Measurements from ENCODE around the gene ZNF287. TPM values are rescaled to one million over a fixed set of nuclear protein-coding genes. Genes with fewer than 3 reads are reported as not detected.
"Not testable (repeated sequence)": the region's sequence is repeated elsewhere in the genome, so short reads cannot be mapped to it uniquely, and the experiment has no call there.

ZNF287 gene
- 1.8 and 1.9 TPM in 2 replicates for total RNA-seq

DNA sequence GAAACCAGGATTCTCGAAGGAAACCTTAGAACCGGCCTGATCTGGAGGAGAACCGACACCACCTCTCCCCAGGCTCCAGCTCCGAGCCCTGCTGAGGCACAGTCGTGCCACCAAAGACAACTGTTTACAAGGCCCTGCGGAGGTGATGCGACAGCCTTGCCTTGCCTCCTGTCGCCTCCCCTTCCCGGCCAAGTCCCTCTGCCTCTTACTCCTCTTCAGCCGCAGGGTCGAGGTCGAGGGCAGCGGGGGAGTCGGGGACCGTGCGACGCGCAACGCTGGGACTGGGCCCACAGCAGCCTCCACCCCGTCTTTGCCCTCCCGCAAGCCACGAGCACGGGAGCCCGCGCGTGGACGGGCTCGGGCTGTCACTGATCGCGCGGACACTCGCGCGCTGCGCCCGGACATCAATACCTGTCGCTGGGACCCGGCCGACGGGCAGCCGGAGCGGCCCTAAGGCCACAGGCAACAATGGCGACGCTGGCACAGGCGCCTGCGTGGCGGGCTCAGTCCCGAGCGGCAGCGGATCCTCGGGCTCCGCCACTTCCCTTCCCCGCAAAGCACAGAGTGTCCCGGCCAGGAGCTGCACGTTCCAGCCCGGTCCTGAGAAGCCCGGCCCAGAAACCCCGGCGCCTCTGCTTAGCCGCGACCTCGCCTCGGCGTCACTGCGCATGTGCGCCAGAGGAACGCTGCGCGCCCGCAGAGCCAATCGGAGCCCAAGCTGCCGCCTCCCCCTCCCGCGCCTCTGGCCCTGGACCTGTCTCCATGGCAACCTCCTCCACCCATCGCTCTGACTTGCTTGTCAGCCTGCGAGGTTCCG lies at the start of gene ZNF287:
Gene ZNF287 (minus strand): TSS at position 664 of the 817 bp plus-strand sequence. CDS start 1,473 bp downstream, outside the sequence.
- peak; percentile 90 for DNase-seq

DNA sequence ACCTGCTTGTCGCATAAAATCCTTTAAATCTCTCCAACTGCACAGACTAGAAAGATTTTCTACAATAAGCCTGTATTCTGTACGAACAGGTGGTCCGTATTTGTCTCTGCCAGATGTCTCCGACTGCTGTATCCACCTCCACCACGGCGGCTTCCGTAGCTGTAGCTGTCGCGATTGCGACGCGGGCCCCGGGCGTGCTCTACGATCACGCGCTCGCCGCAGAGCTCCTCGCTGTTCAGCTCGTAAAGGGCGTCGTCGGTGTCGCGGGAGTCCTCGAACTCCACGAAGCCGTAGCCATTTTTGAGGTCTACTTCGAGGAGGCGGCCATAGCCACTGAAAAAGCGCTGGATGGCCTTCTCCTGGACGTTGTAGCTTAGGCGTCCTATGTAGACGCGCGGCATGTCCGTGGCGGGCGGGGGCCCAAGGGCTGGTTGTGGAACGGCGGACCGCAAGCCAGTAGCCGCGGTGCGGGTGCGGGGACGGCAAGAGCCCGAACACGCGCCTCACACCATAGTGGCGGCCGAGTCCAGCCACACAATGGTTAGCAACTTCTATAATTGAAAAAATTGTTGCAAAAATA lies 48.6 kb upstream of the ZNF287 start:
- DNase-seq: no peak

DNA sequence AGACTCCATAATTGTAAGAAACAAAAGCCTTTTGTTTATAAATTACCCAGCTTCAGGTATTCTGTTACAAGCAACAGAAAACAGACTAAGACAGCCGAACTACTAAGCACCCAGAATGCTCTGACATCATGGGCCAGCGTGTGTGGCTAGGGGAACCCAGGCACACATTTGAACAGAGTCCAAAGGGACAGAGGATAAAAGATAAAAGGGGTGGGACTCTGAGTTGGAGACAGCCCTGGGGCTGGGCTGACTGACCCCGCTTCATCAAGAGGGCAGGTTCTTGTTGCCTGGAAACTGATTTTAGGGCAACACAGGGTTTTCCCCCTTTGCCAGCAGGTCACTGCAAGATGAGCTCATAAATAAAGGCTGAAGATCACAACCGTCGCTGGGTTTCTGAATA lies 30.5 kb upstream of the ZNF287 start:
- DNase-seq: no peak

DNA sequence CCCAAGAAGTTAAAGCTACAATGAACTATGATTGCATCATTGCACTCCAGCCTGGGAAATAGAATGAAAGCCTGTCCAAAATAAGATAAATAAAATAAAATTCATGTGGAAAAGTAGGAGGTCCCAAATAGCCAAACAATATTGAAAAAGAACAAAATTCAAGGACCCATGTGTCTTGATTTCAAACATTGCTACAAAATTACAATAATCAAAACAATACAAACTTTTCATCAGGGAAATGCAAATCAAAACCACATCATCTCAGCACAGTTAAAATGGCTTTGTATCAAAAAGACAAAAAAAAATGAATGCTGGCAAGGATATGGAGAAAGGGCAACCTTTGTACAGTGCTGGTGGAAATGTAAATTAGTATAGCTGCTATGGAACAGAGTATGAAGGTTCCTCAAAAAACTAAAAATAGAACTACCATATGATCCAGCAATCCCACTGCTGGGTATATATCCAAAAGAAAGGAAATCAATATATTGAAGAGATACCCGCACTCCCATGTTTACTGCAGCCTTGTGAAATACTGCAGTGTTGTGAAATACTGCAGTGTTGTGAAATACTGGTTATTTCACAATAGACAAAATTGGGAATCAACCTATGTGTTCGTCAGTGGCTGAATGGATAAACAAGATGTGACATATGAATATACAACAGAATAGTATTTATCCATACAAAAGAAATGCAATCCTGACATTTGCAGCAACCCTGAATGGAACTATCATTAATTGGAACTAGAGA lies 24.5 kb upstream of the ZNF287 start:
- DNase-seq: no peak

DNA sequence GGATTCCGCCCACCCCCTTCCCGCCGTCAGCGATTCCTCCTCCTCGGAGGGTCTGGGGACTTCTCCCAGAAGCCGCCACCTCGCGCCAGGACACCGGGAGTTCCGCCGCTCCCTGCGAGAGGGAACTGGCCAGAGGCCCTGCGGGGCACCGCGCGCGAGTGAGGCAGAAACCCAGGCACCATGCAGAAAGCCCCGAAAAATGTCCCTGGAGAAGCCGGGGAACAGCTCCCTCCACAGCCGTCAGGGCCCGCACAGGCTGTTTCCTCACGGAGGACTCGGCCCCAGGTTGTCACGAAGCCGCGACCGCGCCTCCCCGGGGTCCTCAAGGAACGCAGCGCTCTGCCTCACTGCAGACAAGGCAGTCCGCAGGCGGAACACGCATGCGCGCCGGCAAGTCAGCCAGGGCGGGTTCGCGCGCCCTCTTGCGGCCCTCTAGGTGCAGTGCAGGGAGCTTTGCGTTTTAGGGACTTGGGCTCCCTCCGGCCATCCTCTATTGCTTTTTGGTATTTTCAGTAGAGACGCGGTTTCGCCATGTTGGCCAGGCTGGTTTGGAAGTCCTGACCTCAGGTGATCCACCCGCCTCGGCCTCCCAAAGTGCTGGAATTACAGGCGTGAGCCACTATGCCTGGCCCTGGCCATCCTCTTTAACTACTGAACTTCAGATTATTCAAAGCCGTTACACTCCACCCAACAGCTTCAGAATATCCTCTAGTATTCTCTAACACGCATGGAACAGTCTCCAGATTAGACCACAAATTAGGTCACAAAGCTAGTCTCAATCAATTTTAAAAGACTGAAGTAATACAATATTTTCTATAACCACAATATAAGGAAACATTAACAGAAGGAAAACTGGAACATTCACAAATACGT lies 20.3 kb upstream of the ZNF287 start:
- DNase-seq: peak; percentile 87

DNA sequence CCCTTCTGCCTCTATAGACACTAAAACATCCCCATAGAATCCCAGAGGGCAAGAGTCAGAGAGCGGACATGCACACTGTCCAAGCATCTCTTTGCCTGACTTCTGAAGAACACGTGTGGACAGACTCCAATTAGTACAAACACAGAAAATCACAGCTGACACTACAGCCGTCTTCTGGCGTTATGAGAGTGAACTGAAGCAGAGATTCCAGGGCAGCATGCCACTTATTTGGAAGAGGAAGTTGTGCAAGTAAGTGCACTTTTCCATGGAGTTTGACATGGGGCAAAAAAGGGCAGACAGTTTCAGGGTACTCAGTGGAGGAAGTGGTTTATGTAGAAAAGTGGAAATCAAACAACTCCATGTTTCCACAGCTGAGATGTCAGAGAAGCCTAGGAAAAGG lies 16.8 kb upstream of the ZNF287 start:
- no peak for DNase-seq

DNA sequence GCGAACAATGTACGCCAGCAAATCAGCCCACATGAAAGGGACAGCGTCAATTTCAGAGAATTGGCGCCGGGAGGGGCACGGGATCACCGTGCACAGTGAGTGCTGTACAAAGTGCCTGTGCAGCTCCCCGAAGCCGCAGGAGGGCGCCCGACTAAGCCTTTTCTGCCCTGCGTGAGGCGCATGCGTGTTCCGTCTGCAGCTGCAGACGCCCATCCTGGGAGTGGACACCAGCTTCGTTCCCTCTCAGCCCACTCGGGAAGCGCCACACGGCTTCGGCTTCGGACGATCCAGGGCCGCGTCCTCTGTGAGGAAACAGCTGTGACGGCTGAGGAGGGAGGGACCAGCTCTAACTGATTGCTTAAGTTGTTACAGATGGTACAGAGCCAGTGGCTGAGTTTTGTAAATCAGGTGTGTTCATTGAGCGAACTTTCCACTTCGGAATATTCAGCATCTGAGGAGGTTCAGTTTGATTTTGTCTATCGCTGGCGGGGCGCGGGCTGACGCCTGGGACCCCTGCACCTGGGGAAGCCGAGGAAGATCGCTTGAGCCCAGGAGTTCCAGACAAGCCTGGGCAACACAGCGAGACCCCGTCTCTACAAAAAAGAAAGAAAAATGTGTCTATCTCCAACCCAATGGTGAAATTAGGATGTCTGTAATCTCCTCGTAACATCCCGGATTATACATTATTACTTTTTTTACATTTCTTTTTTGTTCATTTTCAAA lies 15.4 kb upstream of the ZNF287 start:
- DNase-seq: peak; percentile 92

DNA sequence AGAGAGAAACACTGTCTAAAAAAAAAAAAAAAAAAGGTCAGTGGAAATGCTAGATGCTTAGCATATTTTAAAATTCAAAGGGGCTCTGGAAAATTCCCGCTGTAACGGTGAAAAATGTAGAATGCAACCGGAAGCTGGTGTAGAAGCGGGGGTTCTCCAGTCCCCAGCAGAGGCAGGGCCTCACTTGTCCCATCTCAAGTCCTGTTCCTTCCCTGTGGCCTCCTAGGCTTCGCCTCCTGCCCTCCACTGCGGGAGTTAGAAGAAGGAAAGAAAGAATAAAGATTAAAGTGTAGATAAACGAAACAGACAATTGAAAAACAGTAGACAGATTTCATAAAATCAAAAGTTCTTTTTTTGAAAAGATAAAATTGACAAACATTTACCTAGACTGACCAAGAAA lies 14.8 kb upstream of the ZNF287 start:
- DNase-seq: no peak

DNA sequence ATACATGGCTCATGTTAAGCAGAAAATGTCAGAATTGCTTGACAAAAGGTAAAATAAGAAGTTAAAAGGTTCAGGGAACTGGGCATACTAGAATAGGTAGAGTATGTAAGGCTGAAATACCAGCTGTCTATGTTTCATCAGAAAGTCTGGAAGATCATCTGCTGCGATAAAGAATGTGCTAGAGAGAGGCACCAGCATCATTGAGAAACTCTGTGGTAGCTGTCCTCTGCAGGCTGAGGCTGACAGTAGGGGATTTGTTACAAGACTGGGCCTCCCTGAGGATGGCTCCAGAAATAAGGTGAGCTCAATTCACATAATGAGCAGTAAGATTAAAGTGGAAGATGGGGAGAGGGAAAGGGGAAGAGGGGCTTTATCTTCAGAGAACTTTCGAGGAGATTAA lies 4.5 kb upstream of the ZNF287 start:
- DNase-seq: no peak

DNA sequence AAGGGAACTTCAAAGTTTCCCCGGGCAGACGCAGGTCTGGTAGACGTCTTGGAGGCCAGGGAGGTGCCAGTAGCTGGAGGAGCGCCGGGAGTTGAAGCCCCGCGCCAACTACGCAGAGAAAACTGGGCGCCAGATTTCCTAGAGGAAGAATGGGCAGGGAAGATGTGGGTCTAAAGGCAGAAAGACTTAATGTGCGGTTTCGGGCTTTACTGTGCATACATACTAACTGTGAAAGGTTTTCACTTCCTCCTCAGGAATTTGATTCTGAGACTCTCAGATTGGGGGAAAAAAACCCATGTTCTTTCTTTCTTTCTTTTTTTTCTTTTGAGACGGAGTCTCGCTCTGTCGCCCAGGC lies 331 bp upstream of the ZNF287 start:
- DNase-seq: no peak

DNA sequence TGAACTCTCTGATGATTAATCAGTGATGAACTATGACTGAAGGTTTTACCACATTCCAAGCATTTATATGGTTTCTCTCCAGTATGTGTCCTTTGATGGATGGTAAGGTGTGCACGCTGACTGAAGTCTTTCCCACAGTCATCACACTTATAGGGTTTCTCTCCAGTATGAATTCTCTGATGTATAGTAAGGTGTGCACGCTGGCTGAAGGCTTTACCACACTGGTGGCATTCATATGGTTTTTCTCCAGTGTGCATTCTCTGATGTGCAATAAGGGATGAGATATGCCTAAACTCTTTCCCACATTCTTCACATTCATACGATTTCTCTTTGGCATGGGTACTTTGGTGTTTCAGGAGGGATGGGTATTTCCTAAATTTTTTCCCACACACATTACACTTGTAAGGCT lies 16.4 kb downstream of the ZNF287 start:
- DNase-seq: no peak

DNA sequence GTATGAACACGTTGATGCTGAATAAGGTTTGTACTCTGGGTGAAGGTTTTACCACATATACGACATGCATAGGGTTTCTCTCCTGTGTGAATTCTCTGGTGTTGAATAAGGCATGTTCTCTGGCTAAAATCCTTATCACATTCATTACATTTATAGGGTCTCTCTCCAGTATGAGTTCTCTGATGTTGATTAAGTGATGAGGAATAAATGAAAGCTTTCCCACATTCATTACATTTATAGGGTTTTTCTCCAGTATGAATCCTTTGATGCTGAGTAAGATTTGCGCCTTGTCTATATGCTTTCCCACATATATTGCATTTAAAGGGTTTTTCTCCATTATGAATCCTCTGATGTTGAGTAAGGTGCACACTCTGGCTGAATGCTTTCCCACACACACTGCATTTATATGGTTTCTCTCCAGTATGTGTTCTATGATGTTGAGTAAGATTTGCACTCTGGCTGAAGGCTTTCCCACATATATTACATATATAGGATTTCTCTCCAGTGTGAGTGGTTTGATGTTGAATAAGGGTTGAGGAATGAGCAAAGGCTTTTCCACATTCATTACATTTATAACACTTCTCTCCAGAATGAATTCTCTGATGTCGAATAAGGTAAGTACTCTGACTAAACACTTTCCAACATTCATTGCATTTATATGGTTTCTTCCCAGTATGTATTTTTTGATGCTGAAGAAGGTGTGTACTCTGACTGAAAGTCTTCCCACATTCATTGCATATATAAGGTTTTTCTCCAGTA lies 16.9 kb downstream of the ZNF287 start:
- no peak for DNase-seq

DNA sequence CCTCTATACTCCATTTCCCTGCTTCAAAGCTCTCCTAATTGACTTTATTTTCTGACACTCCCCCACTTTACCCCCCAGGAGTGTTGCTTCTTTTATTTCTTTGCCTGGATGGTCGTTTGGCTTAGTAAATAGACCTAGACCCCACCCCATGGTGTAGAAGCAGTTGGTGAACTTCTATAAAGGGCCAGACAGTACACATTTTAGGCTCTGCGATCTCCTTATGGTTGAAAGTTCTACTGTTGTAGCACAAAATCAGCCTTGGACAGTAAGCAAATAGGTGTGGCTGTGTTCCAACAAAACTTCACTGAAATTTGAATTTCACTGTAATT lies 31.9 kb downstream of the ZNF287 start:
- DNase-seq: no peak

DNA sequence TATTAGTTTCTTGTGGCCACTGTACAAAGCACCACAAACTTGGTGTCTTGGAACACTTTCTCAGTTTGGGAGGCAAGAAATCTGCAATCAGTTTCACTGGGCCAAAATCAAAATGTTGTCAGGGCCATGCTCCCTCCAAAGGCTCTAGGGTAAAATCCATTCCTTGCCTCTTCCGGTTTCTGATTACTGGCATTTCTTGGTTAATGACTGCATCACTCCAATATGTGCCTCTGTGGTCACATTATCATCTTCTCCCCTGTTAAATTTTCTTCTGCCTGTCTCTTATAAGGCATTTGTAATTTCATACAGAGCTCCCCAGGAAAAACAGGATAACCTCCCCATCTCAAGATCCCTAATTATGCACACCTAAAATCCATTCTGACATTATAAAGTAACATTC lies 34.8 kb downstream of the ZNF287 start:
- DNase-seq: no peak

DNA sequence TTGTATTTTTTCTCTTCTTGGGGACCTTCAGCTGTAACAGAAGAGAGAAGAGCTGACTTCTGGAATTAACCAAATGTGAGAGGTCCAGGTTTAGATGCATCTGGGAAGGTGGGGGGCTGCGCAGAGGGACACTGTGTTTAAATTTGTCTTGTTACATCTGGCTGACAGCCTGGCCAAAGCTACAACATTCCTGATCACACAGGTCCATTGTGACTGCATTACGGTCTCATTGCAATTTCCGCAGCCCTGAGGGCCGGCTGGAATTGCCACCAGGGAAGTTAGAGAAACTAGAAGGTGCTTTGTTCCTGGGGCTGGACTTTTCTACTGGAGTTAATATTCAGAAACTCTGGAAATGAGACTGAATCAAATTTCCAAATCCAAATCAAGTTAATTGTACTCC lies 39.1 kb downstream of the ZNF287 start:
- no peak for DNase-seq

DNA sequence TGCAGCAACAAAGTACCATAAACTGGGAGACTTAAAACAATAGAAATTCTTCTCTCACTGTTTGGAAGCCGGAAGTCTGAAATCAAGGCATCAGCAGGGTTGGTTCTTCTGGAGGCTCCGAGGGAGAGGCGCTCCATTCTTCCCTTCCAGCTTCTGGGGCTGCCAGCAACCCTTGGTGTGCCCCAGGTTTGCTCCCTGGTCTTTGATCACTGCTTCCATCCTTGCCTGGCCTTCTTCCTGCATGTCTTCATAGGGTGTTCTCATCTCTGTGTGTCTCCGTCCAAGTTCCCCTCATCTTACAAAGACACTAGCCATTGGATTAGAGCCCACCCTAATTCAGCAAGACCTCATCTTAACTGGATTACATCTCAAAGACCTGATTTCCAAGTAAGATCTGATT lies 41.7 kb downstream of the ZNF287 start:
- DNase-seq: no peak

DNA sequence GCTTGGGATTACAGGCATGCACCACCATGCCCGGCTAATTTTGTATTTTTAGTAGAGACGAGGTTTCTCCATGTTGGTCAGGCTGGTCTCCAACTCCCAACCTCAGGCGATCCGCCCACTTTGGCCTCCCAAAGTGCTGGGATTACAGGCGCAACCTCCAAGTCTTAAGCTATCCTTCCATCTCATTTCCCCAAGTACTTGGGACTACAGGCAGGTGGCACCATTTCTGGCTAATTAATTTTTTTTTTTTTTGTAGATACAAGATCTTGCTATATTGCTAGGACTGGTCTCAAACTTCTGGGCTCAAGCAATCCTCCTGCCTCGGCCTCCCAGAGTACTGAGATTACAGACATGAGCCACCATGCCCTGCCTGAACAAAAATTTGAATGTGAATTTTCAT lies 43.4 kb downstream of the ZNF287 start:
- not testable (repeated sequence) for DNase-seq

DNA sequence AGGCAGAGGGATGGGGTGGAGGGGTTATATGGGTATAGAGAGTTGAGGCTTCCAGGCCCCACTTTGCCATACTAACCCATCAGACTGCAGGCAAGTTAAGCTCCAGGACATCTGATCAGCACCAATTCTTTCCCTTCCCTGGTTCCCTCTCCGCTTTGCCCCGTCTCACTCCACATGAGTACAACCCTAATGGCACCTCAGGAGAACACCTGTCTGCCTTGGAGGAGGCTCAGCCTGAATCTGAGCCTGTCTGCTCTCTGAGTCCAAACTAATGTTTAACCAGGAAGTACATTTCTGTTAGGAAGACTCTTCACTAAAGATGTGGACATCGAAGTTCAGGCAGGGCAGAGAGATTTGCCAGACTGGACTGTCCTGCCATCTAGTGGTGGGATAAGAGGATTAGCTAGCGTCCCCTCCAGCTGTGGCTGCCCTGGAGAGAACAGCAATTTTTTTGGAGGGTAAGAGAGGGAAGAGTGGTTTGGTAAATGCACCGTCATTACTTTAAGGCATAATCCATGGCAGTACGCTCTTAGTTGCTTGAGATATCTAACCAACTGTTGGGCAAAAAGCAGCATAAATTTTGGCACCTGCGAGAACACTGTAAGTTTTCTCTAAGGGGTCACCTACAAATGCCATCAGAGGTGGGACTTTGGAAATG lies 47.8 kb downstream of the ZNF287 start:
- DNase-seq: peak; percentile 93

DNA sequence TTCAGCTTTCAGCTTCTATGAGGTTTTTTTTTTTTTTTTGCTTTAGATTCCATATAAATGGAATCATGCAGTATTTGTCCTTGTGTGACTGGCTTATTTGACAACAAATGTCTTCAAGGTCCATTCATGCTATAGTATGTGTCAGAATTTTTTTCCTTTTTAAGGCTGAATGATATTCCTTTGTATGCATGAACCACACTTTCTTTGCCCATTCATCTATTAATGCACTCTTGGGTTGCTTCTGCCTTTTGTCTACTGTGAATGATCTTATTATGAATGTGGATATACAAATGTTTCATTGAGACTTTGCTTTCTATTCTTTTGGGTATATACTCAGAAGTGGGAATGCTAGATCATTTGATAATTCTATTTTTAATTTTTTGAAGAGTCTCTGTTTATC lies 50.0 kb downstream of the ZNF287 start:
- DNase-seq: no peak

DNA sequence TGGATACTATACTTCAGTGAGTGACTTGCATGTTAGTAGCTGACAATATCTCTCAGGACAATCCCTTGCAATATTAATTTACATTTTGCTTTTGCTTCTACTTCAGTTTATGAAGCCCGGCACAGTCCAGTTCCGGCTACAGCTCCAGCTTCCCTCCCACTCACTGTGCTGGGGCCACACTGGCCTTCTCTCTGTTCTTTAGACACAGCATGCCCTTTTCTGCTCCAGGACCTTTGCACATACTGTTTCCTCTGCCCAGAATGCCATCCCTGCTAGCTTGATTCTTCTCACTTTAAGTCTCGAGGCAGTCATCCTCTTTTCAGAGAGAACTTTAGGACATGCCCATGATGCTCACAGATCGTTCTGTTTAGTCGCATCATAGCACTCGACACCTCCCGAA lies 51.5 kb downstream of the ZNF287 start:
- DNase-seq: no peak

DNA sequence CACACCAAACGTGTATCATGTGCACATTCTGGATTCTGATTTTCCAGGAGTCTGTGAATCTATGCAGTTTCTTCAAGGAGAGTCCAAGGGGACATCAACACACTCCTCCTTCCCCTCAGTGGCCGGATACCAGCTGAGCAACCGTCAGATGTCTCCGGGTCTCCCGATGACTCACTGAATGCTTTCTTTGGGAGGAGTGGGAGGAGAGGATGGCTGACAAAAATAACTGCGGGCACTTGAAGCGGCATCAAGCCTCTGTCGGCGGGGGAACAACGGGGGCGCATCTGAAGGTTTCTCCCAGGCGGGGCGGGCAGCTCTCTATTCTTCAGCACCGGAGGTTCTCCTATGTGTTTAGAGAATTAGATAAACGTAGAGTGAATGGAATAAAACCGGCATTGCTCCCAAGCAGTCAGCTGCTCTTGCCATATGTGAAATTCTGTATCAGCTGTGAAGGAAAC lies 52.4 kb downstream of the ZNF287 start:
- DNase-seq: peak; percentile 70
